Left hindlimb (tissue), 1 donor: ENCODE results near the gene DDX50.
"Not testable (repeated sequence)": the region's sequence is repeated elsewhere in the genome, so short reads cannot be mapped to it uniquely, and the experiment has no call there.

Experiments used
- DNase-seq: peaks from one replicate; pipeline ENCODE4 v3.0.0-alpha.2; 2018

Gene DDX50

GRCh38 chr10:68924593-68924992 lies 23.5 kb downstream of the DDX50 start:
- no peak for DNase-seq

- DNase-seq = no peak
Measured at GRCh38 chr10:68925489-68925888, 24.4 kb downstream of the DDX50 start.

GRCh38 chr10:68929157-68929556 lies 28.0 kb downstream of the DDX50 start:
- DNase-seq = not testable (repeated sequence)

- DNase-seq = not testable (repeated sequence)
Measured at GRCh38 chr10:68929888-68930287, 28.8 kb downstream of the DDX50 start.

GRCh38 chr10:68932860-68933259 lies 31.7 kb downstream of the DDX50 start:
- DNase-seq = not testable (repeated sequence)

- no peak for DNase-seq
Measured at GRCh38 chr10:68934994-68935393, 33.9 kb downstream of the DDX50 start.

- no peak for DNase-seq
Measured at GRCh38 chr10:68938117-68938516, 37.0 kb downstream of the DDX50 start.

- DNase-seq = no peak
Measured at GRCh38 chr10:68938884-68939283, 37.8 kb downstream of the DDX50 start.

GRCh38 chr10:68940917-68941316 lies 39.8 kb downstream of the DDX50 start:
- not testable (repeated sequence) for DNase-seq

- DNase-seq = no peak
Measured at GRCh38 chr10:68950598-68950997, 49.5 kb downstream of the DDX50 start.

- DNase-seq = no peak
Measured at GRCh38 chr10:68954904-68955303, 53.8 kb downstream of the DDX50 start.

- peak; percentile 30 for DNase-seq
Measured at GRCh38 chr10:68955355-68955831, 54.3 kb downstream of the DDX50 start.

- DNase-seq = peak; percentile 95
Measured at GRCh38 chr10:68955832-68956532, 54.9 kb downstream of the DDX50 start, which contains the start of gene DDX21. DDX21 (plus strand) TSS chr10:68956170; CDS start chr10:68956226, 56 bp downstream.

- DNase-seq = no peak
Measured at GRCh38 chr10:68957284-68957615, 56.1 kb downstream of the DDX50 start.

- no peak for DNase-seq
Measured at GRCh38 chr10:68957654-68958053, 56.5 kb downstream of the DDX50 start.

- no peak for DNase-seq
Measured at GRCh38 chr10:68959695-68960527, 58.8 kb downstream of the DDX50 start.

GRCh38 chr10:68963151-68963550 lies 62.0 kb downstream of the DDX50 start:
- no peak for DNase-seq

GRCh38 chr10:68973975-68974374 lies 72.9 kb downstream of the DDX50 start:
- no peak for DNase-seq

GRCh38 chr10:68975936-68976473 lies 74.9 kb downstream of the DDX50 start:
- DNase-seq = not testable (repeated sequence)

- DNase-seq = not testable (repeated sequence)
Measured at GRCh38 chr10:68979738-68980137, 78.6 kb downstream of the DDX50 start.

GRCh38 chr10:68981074-68981473 lies 80.0 kb downstream of the DDX50 start:
- DNase-seq = no peak

- DNase-seq = no peak
Measured at GRCh38 chr10:68982389-68982788, 81.3 kb downstream of the DDX50 start.

- no peak for DNase-seq
Measured at GRCh38 chr10:68987611-68988010, 86.5 kb downstream of the DDX50 start.
